ENCODE measurements around the gene DOK1. TPM values are rescaled to one million over a fixed set of nuclear protein-coding genes. Genes with fewer than 3 reads are reported as not detected.

DOK1 gene
- 10 to 100 TPM; 23.1 to 24.5 TPM for total RNA-seq

DNA sequence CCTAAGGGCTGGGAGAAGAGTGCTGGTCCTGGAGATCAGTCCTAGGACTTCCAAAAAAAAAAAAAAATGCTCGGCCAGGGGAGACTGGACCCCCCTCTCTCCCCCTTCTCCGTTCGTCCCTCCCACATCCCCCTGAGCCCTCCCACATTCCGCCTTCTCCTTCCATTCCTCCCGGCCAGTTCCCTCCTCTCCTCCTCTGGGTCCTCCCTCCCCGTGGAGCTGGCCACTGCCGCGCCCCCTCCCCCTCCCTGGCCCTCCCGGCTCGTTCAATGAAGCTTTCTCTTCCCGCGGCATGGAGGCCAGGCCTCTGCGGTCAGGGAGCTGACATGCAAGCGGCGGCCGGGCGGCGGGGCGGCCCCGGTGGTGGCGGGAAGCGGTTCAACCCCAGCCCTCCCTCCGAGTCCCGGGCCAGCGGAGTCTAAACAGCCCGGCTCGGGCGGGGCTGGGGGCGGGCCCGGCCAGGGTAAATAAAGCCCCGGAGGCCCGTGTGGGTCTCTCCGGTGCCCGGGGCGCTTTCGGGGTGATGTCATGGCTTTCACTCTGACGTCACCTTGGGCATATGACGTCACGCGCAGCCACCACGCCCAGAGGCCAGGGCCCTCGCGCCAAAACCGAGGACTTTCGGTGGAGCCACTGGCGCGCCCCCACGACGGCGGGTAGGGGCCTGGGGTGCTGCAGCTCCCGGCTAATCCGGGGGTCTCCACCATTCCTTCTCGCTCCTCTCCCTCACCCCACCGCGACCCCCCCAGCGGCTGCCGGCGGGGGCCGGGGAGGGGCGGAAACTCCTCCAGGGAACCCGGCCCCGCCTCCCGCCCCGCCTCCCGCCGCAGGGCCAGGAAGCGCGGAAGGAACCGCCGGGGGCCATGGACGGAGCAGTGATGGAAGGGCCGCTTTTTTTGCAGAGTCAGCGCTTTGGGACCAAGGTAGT lies at the start of gene DOK1, which contains the start of gene LOXL3:
Gene DOK1, plus strand, starts transcription at position 829 of the 928 bp plus-strand sequence. Its CDS starts 35 bp downstream, at position 864.
Gene LOXL3, minus strand, starts transcription at position 51 of the 928 bp plus-strand sequence. CDS start 1,308 bp downstream, outside the sequence.
- H3K4me3 Mint-ChIP-seq: peak within 1 kb of the TSS; percentile 95
- peaks cover 10% of the 10 kb centered on the region for H3K27me3 Mint-ChIP-seq
- DNase-seq: peak; percentile 87
- intact Hi-C loops (cut with micrococcal nuclease): loop anchor here (1.0 to 2.0 kb wide), 4 partner anchors 17 to 71 kb away; partner anchors contain the start of genes AUP1, CCDC142, HTRA2 and TTC31
- peaks cover 4% of the 10 kb centered on the region for H3K36me3 Mint-ChIP-seq
- H3K9me3 Mint-ChIP-seq: no peaks in the 10 kb centered on the region
- H3K4me1 Mint-ChIP-seq (ENCODE audit: low read depth): peaks cover 8% of the 10 kb centered on the region
- H3K27ac Mint-ChIP-seq: peak within 1 kb of the TSS; percentile 91
- CTCF ChIA-PET: interaction anchor here (1.3 to 2.6 kb wide), 2 partner anchors 9 to 34 kb away, joined by 3 to 16 read pairs; no protein-coding TSS in a partner anchor
- POLR2A ChIA-PET: interaction anchor here (1.2 to 1.8 kb wide), 3 partner anchors 12 to 23 kb away, joined by 4 to 9 read pairs (median 5); no protein-coding TSS in a partner anchor

DNA sequence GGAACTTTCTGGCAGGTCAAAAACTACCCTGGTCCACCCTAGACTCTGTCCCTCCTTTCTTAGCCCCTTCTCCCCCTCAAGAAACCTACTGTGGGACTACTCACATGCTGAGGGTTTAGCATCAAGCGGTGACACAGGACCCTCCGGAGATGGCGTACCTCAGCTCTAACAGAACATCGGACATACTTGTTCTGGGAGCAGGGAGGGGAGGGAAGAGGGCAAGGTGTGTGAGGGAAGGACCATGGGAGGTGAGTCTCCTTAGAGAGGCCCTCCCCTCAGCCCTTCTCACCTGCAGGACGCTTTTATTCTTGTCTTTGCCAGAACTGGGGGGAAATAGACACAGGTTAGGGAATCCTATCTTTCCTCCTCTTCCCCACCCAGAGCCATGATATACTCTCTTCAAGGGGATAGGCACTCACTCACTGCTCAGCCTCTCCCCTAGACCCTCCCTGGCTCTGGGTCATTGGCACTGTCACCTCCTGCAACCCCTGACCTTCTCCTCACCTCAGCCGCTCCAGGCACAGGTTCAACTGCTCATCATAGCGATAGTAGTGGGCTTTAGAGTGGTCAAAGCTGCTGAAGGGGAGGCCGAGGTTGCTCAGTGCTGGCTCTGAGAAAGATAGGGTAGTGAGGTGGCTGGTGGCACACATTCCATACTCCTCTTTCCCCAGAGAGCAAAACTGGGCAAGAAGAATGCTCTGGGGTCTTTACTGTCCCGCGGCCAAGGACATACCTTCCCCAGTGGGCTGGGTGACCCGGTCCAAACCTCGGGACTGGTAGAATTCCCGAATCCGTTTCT lies 48.9 kb upstream of the DOK1 start:
- DNase-seq: no peak
- Mint-ChIP-seq H3K36me3 (peaks cover 30% of the 10 kb centered on the region), H3K4me3 (no peak overlapping the region), H3K27me3 (peaks cover 41% of the 10 kb centered on the region), H3K4me1 (ENCODE audit: low read depth) (peaks cover 50% of the 10 kb centered on the region), H3K27ac (no peak overlapping the region), H3K9me3 (no peaks in the 10 kb centered on the region)
- intact Hi-C loops (cut with micrococcal nuclease): no loop called here
- POLR2A ChIA-PET: interaction anchor here (1.3 kb wide), 1 partner anchor 26 kb away, joined by 3 read pairs; no protein-coding TSS in a partner anchor
- CTCF ChIA-PET: interaction anchor here (2.0 kb wide), 1 partner anchor 23 kb away, joined by 7 read pairs; the partner anchor contains the start of genes CCDC142 and TTC31

DNA sequence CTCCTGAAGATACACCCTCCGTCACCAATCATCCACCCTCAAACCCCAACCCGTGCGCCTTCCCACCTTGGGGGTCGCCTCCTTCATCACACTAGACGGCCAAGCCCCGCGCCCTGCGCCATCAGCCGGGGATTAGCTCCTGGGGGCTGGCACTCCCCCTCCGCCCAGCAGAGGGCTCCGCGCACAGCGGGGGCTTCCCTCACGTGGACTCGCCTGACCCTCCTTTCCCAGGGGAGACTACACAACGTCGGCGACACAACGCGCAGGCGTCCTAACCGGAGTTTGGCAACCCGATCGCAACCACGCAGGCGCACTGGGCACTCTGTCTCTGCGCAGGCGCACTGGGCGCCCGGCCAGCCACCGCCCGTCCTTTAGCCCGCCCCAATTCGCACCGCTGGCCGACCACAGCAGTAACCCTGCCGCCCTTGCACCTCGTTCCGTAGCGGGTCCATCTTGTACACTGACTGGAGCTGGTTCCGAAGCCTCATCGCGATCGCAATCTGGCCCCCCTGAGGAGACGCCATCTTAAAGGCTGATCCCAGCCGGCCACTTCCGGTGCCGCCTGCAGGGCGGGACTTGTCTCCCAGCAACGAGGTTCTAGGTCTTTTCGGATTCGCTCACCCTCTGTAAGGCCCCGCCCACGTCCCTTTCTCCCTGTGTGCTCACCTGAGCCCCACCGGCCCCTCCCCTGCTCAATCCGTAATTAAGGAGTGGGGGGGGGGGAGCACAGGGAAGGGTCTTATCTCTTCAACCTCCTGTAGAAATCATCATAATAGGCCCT lies 47.2 kb upstream of the DOK1 start, which contains the start of gene PCGF1:
Gene PCGF1, minus strand, starts transcription at position 551 of the 781 bp plus-strand sequence. Its CDS starts 27 bp downstream, at position 524.
- intact Hi-C loops (cut with micrococcal nuclease): loop anchor here (1.0 kb wide), 4 partner anchors 8 to 49 kb away; partner anchors contain the start of genes AUP1, HTRA2, TTC31 and WBP1
- H3K36me3 Mint-ChIP-seq: peaks cover 30% of the 10 kb centered on the region
- CTCF ChIA-PET: interaction anchor here (0.7 to 2.0 kb wide), 3 partner anchors 14 to 60 kb away, joined by 3 to 7 read pairs (median 3); partner anchors contain the start of genes CCDC142 and TTC31
- peaks cover 33% of the 10 kb centered on the region for H3K27me3 Mint-ChIP-seq
- peak within 1 kb of the TSS; percentile 98 for H3K27ac Mint-ChIP-seq
- no peaks in the 10 kb centered on the region for H3K9me3 Mint-ChIP-seq
- peak; percentile 99 for DNase-seq
- POLR2A ChIA-PET: interaction anchor here (0.5 to 1.9 kb wide), 5 partner anchors 10 to 24 kb away, joined by 3 to 6 read pairs (median 4); no protein-coding TSS in a partner anchor
- H3K4me3 Mint-ChIP-seq: peak within 1 kb of the TSS; percentile 91
- peaks cover 48% of the 10 kb centered on the region for H3K4me1 Mint-ChIP-seq (ENCODE audit: low read depth)

DNA sequence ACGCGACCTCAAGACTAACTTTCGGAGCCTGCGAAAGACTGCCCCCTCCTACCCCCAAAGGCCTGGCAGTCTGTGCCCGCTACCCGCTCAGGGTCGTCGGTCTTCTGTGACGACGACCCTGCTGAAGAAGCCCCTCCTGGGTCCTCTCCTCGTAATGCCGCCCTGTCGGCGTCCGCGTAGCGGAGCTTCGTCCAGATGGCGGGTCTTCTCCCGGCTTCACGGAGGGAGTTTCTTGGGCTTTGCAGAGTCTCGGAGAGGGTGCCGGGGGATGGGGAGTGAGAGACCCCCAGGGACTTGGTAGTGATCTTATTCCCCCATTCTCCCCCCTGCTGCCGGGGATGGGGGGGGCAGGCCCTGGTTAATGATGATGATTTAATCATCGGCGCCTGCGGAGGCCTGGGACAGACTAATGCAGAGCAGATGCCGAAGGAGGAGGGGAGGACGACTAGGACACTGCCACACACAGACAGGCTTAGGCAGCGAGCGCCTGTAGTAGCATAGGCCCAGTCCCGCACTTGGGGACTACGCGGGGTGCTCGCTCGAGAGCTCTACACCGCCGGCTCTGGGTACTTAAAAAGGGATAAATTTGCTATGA lies 46.5 kb upstream of the DOK1 start:
- CTCF ChIA-PET: interaction anchor here (1.0 to 2.0 kb wide), 2 partner anchors 25 to 59 kb away, joined by 3 to 7 read pairs; partner anchors contain the start of genes CCDC142 and TTC31
- Mint-ChIP-seq H3K36me3 (peaks cover 30% of the 10 kb centered on the region), H3K4me1 (ENCODE audit: low read depth) (peaks cover 41% of the 10 kb centered on the region), H3K4me3 (peak overlapping the region; percentile 91), H3K27ac (peak overlapping the region; percentile 98), H3K9me3 (no peaks in the 10 kb centered on the region), H3K27me3 (peaks cover 34% of the 10 kb centered on the region)
- intact Hi-C loops (cut with micrococcal nuclease): loop anchor here (1.0 kb wide), 4 partner anchors 7 to 50 kb away; partner anchors contain the start of genes AUP1, HTRA2, TTC31 and WBP1
- no peak for DNase-seq
- POLR2A ChIA-PET: interaction anchor here (1.1 to 1.9 kb wide), 2 partner anchors 11 to 21 kb away, joined by 4 to 6 read pairs; no protein-coding TSS in a partner anchor

DNA sequence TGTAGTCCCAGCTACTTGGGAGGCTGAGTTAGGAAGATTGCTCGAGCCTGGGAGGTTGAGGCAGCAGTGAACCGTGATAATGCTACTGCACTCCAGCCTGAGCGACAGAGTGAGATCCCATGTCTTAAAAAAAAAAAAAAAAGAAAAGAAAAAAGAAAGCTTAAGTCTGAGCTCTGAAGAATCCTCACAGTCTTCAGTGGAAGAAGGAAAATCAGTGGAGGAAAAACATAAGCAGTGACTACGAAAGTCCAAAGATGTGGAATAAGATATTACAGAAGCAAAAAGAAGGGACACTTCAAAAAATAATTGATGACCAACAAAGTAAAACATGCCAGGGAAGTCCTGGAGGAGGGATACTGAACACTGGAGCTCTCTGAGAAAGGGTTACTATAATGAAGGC lies 44.2 kb upstream of the DOK1 start:
- ChIA-PET CTCF (interaction anchor here (1.6 kb wide), 1 partner anchor 20 kb away, joined by 8 read pairs; the partner anchor contains the start of genes AUP1 and HTRA2), POLR2A (interaction anchor here (1.0 to 2.1 kb wide), 4 partner anchors 9 to 27 kb away, joined by 3 to 11 read pairs (median 4); partner anchors contain the start of genes AUP1 and HTRA2)
- intact Hi-C loops (cut with micrococcal nuclease): no loop called here
- Mint-ChIP-seq H3K4me1 (ENCODE audit: low read depth) (peaks cover 34% of the 10 kb centered on the region), H3K27ac (no peak overlapping the region), H3K27me3 (peaks cover 28% of the 10 kb centered on the region), H3K4me3 (no peak overlapping the region), H3K36me3 (peaks cover 15% of the 10 kb centered on the region), H3K9me3 (no peaks in the 10 kb centered on the region)
- DNase-seq: no peak

DNA sequence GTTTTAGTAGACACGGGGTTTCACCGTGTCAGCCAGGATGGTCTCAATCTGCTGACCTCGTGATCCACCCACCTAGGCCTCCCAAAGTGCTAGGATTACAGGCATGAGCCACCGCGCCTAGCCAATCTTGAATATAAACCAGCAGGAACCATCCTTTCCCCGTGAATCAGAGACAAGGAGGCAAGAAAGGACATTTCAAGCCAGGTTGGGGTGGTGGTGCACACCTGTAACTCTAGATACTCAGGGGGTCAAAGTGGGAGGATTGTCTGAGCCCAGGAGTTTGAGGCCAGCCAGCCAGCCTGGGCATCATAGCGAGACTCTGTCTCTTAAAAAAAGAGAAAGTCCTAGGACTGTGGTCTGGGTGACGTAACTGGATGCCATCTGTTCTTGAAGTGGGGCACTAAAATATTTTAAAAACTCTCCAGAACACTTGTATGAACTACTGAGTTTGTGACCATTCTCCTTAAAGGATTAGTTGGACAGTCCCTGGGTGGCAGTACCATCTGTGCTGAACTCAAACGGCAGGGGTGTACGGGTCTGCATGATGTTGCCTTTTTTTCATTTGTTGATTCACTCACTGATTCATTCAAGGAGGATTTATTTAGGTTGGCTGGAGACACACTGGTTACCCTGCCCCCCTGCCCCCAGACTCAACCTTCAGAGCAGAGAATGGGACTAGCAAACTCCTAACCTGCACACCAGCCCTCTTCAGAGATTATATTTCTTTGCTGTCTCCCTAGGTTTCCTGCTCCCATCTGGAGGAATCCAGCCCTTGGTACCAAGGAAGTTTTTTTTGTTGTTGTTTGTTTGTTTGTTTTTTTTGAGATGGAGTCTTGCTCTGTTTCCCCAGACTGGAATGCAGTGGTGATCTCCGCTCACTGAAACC lies 43.2 kb upstream of the DOK1 start:
- H3K36me3 Mint-ChIP-seq: peaks cover 9% of the 10 kb centered on the region
- DNase-seq: no peak
- H3K4me1 Mint-ChIP-seq (ENCODE audit: low read depth): peaks cover 39% of the 10 kb centered on the region
- H3K27ac Mint-ChIP-seq: no peak overlapping the region
- H3K27me3 Mint-ChIP-seq: peaks cover 36% of the 10 kb centered on the region
- no peak overlapping the region for H3K4me3 Mint-ChIP-seq
- ChIA-PET POLR2A (interaction anchor here (1.3 to 1.5 kb wide), 2 partner anchors 10 to 16 kb away, joined by 3 to 4 read pairs; no protein-coding TSS in a partner anchor), CTCF (no interaction called here)
- intact Hi-C loops (cut with micrococcal nuclease): no loop called here
- no peaks in the 10 kb centered on the region for H3K9me3 Mint-ChIP-seq

DNA sequence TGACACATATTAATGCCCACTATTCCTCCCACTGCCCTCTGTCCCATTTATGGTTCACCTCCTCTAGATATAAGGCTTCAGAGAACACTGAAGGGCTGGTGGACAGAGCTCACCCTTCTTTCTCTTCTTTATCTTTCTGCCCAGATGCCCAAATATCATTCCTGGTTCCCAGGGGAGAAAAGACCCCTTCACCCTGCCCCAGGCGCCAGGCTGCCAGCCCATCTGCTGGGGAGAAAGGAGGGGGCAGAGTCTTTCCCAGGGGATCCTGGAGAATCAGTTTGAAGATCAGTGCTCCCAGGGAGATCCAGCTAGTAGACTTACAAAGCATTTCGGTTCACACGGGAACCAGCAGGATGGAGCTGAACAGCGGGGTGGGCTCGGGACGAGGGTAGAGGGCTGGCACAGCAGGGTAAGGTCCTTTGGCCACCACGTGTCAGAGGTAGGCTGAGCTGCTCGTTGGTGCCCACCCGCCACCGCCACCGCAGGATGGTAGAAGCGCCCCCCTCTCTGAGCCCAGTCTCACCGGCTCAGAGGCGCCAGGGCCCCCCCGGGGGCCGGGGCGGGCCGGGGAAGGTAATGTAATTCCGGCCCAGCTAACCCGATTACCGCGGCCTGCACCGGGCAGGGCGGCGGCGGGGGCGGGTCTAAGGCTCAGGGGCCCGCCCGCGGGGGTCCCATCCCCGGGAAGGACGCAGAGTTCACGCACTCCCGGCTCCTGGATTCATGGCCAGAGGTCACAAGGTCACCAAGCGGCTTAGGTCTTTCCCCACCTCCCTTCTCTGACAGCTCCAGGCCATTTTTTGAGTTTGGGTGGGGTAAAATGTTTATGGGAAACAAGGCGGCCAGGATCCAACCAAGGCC lies 41.5 kb upstream of the DOK1 start:
- DNase-seq: no peak
- H3K9me3 Mint-ChIP-seq: no peaks in the 10 kb centered on the region
- H3K36me3 Mint-ChIP-seq: peaks cover 2% of the 10 kb centered on the region
- no peak overlapping the region for H3K4me3 Mint-ChIP-seq
- CTCF ChIA-PET: no interaction called here
- intact Hi-C loops (cut with micrococcal nuclease): no loop called here
- POLR2A ChIA-PET: interaction anchor here (0.8 kb wide), 1 partner anchor 15 kb away, joined by 4 read pairs; no protein-coding TSS in a partner anchor
- H3K27ac Mint-ChIP-seq: no peak overlapping the region
- H3K27me3 Mint-ChIP-seq: peaks cover 46% of the 10 kb centered on the region
- peaks cover 39% of the 10 kb centered on the region for H3K4me1 Mint-ChIP-seq (ENCODE audit: low read depth)

DNA sequence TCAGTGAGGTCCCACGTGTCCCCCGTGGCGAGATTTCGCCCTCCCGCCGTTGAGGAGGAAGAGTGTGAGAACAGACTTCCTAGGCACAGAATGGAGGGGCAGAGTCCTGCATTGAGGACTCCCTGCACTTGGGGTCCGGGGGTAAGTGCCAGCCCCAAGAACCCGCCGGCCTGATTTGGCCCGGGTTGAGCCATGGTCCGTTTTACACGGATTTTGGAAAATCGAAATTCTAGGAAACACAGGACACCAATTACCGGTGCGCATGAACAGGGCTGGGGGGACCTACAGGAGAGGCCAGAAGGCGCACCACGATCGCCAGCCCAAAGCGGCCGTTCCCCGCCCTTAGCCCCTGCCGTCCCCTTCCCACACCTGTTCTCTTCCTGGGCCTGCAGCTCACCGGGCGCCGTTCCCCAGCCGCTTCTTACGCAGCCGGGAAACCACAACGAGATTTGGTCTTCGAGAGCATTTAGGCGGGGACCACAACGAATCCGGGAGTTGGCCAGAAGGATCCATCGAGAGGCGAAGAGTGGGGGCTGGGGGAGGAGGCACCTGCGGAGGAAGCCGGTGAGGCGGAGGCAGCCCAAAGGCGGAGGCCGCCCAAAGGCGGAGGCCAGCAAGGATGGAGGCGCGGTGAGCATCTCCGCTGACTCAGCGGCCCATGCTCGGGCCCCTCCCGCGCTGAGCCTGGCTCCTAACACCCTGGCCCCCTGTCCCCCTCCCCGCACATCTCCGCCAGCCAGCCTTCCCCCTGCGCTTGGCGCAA lies 40.7 kb upstream of the DOK1 start:
- peak overlapping the region; percentile 52 for H3K4me3 Mint-ChIP-seq
- intact Hi-C loops (cut with micrococcal nuclease): no loop called here
- peaks cover 31% of the 10 kb centered on the region for H3K4me1 Mint-ChIP-seq (ENCODE audit: low read depth)
- peaks cover 53% of the 10 kb centered on the region for H3K27me3 Mint-ChIP-seq
- no peaks in the 10 kb centered on the region for H3K9me3 Mint-ChIP-seq
- POLR2A ChIA-PET: no interaction called here
- H3K27ac Mint-ChIP-seq: no peak overlapping the region
- DNase-seq: peak; percentile 56
- CTCF ChIA-PET: interaction anchor here (1.4 to 1.5 kb wide), 2 partner anchors 18 to 31 kb away, joined by 4 to 5 read pairs; partner anchors contain the start of genes CCDC142 and TTC31
- H3K36me3 Mint-ChIP-seq: peaks cover 2% of the 10 kb centered on the region
